Mammary epithelial cell (primary cell): ENCODE results near the gene NDUFV1.

Experiments used
- CTCF ChIP-seq, 2 donors: IDR thresholded peaks in 1 of 2; conservative IDR thresholded peaks in 1 of 2; 2 replicates each; pipeline ENCODE4 v1.5.1; 2011 to 2012; ENCODE audit warnings: inconsistent platforms in 2 of 2, low read length in 2 of 2, mild to moderate bottlenecking in 2 of 2, control low read depth in 1 of 2, low read depth in 1 of 2; ENCODE audit not compliant: insufficient read depth in 1 of 2; ENCODE audit errors: extremely low read depth in 1 of 2
- EZH2 ChIP-seq: IDR thresholded peaks from 2 replicates; pipeline ENCODE4 v1.6.1; 2012; ENCODE audit warnings: low read length, inconsistent platforms, borderline replicate concordance

- TF ChIP-seq EZH2 (no peak), CTCF (conservative IDR thresholded peaks at IDR 0.05 in 1 of 2, IDR thresholded peaks at IDR 0.05 in 1 of 2; ENCODE audit: extremely low read depth in 1 of 2, insufficient read depth in 1 of 2, low read depth in 1 of 2, low read length in 2 of 2) (no peak)
Observed at GRCh38 chr11:67657300-67657699, 50.6 kb downstream of the NDUFV1 start.
